Bronchial epithelial cell (primary cell): Measurements from ENCODE around the gene MCC. TPM values are rescaled to one million over a fixed set of nuclear protein-coding genes. Genes with fewer than 3 reads are reported as not detected.

Source experiments
- DNase-seq: peaks from one replicate; pipeline ENCODE4 v3.0.0-alpha.2; 2010; ENCODE audit warnings: low read depth
- FAIRE-seq: peaks from 2 replicates; lab custom pipeline; 2011; peaks lifted over from hg19 to GRCh38; lab: Jason Lieb, UNC
- H3K27me3 ChIP-seq: 2 replicates; pipeline ENCODE4 v1.5.1; 2011; ENCODE audit warnings: low read length; ENCODE audit not compliant: control insufficient read depth, insufficient read depth
- H3K36me3 ChIP-seq: 2 replicates; pipeline ENCODE4 v1.5.1; 2011; ENCODE audit warnings: low read length; ENCODE audit not compliant: control insufficient read depth, insufficient read depth
- H3K4me3 ChIP-seq: 2 replicates; pipeline ENCODE4 v1.5.1; 2011; ENCODE audit warnings: mild to moderate bottlenecking, low read depth, low read length, control low read depth
- total RNA-seq: library from RNA; depleted of rRNA; stranded (reverse); fragments of >200 nt; gene quantifications from 2 replicates; pipeline ENCODE4 v1.2.1, GENCODE V29; 2014
- TF ChIP-seq, protein P1 (sequence below): IDR thresholded peaks from 2 replicates; pipeline ENCODE4 v1.5.1; 2011; ENCODE audit warnings: mild to moderate bottlenecking, moderate library complexity, low read length, control low read depth, inconsistent platforms; ENCODE audit not compliant: insufficient read depth, severe bottlenecking

Gene MCC
- total RNA-seq, 1 donor from 2014 or later, result 43.2 TPM

- TF ChIP-seq, protein P1, sequence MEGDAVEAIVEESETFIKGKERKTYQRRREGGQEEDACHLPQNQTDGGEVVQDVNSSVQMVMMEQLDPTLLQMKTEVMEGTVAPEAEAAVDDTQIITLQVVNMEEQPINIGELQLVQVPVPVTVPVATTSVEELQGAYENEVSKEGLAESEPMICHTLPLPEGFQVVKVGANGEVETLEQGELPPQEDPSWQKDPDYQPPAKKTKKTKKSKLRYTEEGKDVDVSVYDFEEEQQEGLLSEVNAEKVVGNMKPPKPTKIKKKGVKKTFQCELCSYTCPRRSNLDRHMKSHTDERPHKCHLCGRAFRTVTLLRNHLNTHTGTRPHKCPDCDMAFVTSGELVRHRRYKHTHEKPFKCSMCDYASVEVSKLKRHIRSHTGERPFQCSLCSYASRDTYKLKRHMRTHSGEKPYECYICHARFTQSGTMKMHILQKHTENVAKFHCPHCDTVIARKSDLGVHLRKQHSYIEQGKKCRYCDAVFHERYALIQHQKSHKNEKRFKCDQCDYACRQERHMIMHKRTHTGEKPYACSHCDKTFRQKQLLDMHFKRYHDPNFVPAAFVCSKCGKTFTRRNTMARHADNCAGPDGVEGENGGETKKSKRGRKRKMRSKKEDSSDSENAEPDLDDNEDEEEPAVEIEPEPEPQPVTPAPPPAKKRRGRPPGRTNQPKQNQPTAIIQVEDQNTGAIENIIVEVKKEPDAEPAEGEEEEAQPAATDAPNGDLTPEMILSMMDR, result no peak
- H3K4me3 ChIP-seq, result no peak overlapping the region
- H3K27me3 ChIP-seq, result no peaks in the 10 kb centered on the region
- H3K36me3 ChIP-seq, result peaks cover 3% of the 10 kb centered on the region
- no peak for FAIRE-seq
- DNase-seq, result peak; percentile 77
These were observed 134.2 kb downstream of the MCC start for GRCh38 chr5:113354055-113354454.

GRCh38 chr5:113347572-113347971 lies 140.7 kb downstream of the MCC start:
- no peaks in the 10 kb centered on the region for H3K36me3 ChIP-seq
- H3K27me3 ChIP-seq, result no peaks in the 10 kb centered on the region
- DNase-seq (no peak), FAIRE-seq (no peak)
- H3K4me3 ChIP-seq, result no peak overlapping the region
- TF ChIP-seq, protein P1, result no peak

- H3K27me3 ChIP-seq, result no peaks in the 10 kb centered on the region
- FAIRE-seq, result no peak
- no peak overlapping the region for H3K4me3 ChIP-seq
- DNase-seq, result peak; percentile 98
- TF ChIP-seq, protein P1, result peak; percentile 25
- H3K36me3 ChIP-seq, result no peaks in the 10 kb centered on the region
These were observed 143.0 kb downstream of the MCC start for GRCh38 chr5:113344973-113345940.

GRCh38 chr5:113343343-113343742 lies 144.9 kb downstream of the MCC start:
- no peaks in the 10 kb centered on the region for H3K27me3 ChIP-seq
- peak; percentile 82 for DNase-seq
- peak; percentile 60 for FAIRE-seq
- no peaks in the 10 kb centered on the region for H3K36me3 ChIP-seq
- TF ChIP-seq, protein P1, result no peak
- no peak overlapping the region for H3K4me3 ChIP-seq

DNA sequence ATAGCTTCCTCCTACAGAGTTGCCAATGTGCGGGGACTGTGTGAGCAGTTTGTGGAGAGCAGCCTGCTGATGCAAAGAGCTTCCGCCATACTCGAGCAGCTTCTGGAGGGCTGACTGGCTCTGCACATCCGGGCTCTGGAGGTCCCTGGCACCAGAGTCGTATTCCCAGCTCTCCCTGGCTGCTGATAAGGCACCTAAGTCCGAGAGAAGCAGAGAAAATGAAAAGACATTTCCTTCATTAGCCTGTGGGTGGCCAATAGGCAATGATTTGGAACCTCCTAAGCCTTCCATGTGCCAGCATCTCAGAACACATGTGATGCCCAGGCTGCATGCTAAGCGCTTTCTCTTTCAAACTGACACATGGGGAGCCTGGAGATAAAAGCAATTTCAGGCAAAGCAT lies 147.7 kb downstream of the MCC start:
- Histone ChIP-seq H3K36me3 (peaks cover 2% of the 10 kb centered on the region), H3K27me3 (no peaks in the 10 kb centered on the region), H3K4me3 (no peak overlapping the region)
- TF ChIP-seq, protein P1, result no peak
- no peak for FAIRE-seq
- DNase-seq, result no peak

DNA sequence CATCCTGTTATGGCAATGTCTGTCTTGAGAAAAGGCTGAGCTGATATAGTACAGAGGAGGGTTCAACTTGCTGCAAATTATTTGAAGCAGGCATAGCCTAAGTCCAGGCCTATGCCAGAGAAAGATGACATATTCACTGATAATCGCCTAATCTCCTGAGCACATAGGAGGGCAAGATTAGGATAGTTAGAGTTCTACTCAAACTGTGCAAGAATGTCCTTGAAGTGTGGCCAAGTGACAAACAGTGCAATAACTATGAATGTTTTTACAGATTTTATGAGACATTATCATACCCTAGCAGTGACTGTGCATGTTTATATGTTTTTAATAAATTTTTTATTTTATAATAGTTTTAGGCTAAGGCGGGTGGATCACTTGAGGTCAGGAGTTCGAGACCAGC lies 149.6 kb downstream of the MCC start:
- FAIRE-seq (no peak), DNase-seq (no peak)
- H3K4me3 ChIP-seq, result no peak overlapping the region
- H3K36me3 ChIP-seq, result peaks cover 2% of the 10 kb centered on the region
- TF ChIP-seq, protein P1, result no peak
- H3K27me3 ChIP-seq, result no peaks in the 10 kb centered on the region
